ENCODE results near the gene PRX. TPM values are rescaled to one million over a fixed set of nuclear protein-coding genes. Genes with fewer than 3 reads are reported as not detected.

PRX gene
- total and polyA plus RNA-seq, 9 of the 15 experiments (the other 6 are each of a cell fraction or from before 2014, with no cell fraction given) = 0.65 to 3.5 (median 1.7) TPM; not detected in 2

GRCh38 chr19:40443131-40443999 is 30.2 kb upstream of the PRX start (continued):
- TF ChIP-seq TSHZ1 (CRISPR knock-in tag; IDR thresholded peaks at IDR 0.05) (no peak), E2F3 (CRISPR knock-in tag; IDR thresholded peaks at IDR 0.05) (no peak), GTF3C2 (IDR thresholded peaks at IDR 0.05; ENCODE audit: borderline replicate concordance, extremely low read depth, insufficient read length) (no peak), TRIM28 (IDR thresholded peaks at IDR 0.05) (peak; percentile 45; the same call in 1 of the 2 replicates), NEUROD1 (IDR thresholded peaks at IDR 0.05; ENCODE audit: borderline replicate concordance, low read depth, low read length, partially characterized antibody) (peak; percentile 72), ARNT (IDR thresholded peaks at IDR 0.05) (no peak), ZNF274 (IDR thresholded peaks at IDR 0.05; ENCODE audit: borderline replicate concordance, low read depth, low read length) (no peak), NCOR1 (IDR thresholded peaks at IDR 0.05) (peak; percentile 61; the same call in 1 of the 2 replicates), PKNOX1 (IDR thresholded peaks at IDR 0.05) (peak; percentile 80), SMARCE1 (IDR thresholded peaks at IDR 0.05) (peak; percentile 73), TRIM25 (IDR thresholded peaks at IDR 0.05; ENCODE audit: borderline replicate concordance) (peak; percentile 95), ZNF778 (CRISPR knock-in tag; IDR thresholded peaks at IDR 0.05) (no peak), ZNF695 (CRISPR knock-in tag; IDR thresholded peaks at IDR 0.05) (no peak), HES1 (IDR thresholded peaks at IDR 0.05; ENCODE audit: low read depth) (no peak), CEBPB (tag; IDR thresholded peaks at IDR 0.05) (no peak), SIX5 (IDR thresholded peaks at IDR 0.05; ENCODE audit: borderline replicate concordance in 1 of 2, insufficient read depth in 1 of 2, low read depth in 1 of 2, low read length in 2 of 2) (peak; percentile 71 to 82)
